ENCODE measurements around the gene RTL10. TPM values are rescaled to one million over a fixed set of nuclear protein-coding genes. Genes with fewer than 3 reads are reported as not detected.

RTL10 gene
- total RNA-seq, 1 experiment from 2014 or later: 21.5 TPM

GRCh38 chr22:19904174-19904856 lies 49.6 kb upstream of the RTL10 start (continued):
- TF ChIP-seq, protein P1, sequence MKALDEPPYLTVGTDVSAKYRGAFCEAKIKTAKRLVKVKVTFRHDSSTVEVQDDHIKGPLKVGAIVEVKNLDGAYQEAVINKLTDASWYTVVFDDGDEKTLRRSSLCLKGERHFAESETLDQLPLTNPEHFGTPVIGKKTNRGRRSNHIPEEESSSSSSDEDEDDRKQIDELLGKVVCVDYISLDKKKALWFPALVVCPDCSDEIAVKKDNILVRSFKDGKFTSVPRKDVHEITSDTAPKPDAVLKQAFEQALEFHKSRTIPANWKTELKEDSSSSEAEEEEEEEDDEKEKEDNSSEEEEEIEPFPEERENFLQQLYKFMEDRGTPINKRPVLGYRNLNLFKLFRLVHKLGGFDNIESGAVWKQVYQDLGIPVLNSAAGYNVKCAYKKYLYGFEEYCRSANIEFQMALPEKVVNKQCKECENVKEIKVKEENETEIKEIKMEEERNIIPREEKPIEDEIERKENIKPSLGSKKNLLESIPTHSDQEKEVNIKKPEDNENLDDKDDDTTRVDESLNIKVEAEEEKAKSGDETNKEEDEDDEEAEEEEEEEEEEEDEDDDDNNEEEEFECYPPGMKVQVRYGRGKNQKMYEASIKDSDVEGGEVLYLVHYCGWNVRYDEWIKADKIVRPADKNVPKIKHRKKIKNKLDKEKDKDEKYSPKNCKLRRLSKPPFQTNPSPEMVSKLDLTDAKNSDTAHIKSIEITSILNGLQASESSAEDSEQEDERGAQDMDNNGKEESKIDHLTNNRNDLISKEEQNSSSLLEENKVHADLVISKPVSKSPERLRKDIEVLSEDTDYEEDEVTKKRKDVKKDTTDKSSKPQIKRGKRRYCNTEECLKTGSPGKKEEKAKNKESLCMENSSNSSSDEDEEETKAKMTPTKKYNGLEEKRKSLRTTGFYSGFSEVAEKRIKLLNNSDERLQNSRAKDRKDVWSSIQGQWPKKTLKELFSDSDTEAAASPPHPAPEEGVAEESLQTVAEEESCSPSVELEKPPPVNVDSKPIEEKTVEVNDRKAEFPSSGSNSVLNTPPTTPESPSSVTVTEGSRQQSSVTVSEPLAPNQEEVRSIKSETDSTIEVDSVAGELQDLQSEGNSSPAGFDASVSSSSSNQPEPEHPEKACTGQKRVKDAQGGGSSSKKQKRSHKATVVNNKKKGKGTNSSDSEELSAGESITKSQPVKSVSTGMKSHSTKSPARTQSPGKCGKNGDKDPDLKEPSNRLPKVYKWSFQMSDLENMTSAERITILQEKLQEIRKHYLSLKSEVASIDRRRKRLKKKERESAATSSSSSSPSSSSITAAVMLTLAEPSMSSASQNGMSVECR (CRISPR knock-in tag; IDR thresholded peaks at IDR 0.05; ENCODE audit: borderline replicate concordance): no peak
- TF ChIP-seq, protein P2, sequence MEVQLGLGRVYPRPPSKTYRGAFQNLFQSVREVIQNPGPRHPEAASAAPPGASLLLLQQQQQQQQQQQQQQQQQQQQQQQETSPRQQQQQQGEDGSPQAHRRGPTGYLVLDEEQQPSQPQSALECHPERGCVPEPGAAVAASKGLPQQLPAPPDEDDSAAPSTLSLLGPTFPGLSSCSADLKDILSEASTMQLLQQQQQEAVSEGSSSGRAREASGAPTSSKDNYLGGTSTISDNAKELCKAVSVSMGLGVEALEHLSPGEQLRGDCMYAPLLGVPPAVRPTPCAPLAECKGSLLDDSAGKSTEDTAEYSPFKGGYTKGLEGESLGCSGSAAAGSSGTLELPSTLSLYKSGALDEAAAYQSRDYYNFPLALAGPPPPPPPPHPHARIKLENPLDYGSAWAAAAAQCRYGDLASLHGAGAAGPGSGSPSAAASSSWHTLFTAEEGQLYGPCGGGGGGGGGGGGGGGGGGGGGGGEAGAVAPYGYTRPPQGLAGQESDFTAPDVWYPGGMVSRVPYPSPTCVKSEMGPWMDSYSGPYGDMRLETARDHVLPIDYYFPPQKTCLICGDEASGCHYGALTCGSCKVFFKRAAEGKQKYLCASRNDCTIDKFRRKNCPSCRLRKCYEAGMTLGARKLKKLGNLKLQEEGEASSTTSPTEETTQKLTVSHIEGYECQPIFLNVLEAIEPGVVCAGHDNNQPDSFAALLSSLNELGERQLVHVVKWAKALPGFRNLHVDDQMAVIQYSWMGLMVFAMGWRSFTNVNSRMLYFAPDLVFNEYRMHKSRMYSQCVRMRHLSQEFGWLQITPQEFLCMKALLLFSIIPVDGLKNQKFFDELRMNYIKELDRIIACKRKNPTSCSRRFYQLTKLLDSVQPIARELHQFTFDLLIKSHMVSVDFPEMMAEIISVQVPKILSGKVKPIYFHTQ (CRISPR knock-in tag; IDR thresholded peaks at IDR 0.05): no peak
- no peak for TF ChIP-seq ESRRA (CRISPR knock-in tag; IDR thresholded peaks at IDR 0.05; ENCODE audit: borderline replicate concordance)
- TF ChIP-seq, protein P3, sequence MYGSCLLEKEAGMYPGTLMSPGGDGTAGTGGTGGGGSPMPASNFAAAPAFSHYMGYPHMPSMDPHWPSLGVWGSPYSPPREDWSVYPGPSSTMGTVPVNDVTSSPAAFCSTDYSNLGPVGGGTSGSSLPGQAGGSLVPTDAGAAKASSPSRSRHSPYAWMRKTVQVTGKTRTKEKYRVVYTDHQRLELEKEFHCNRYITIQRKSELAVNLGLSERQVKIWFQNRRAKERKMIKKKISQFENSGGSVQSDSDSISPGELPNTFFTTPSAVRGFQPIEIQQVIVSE (CRISPR knock-in tag; IDR thresholded peaks at IDR 0.05; ENCODE audit: borderline replicate concordance): no peak
- no peak for TF ChIP-seq STAT6 (CRISPR knock-in tag; conservative IDR thresholded peaks at IDR 0.05; ENCODE audit: low read depth)

DNA sequence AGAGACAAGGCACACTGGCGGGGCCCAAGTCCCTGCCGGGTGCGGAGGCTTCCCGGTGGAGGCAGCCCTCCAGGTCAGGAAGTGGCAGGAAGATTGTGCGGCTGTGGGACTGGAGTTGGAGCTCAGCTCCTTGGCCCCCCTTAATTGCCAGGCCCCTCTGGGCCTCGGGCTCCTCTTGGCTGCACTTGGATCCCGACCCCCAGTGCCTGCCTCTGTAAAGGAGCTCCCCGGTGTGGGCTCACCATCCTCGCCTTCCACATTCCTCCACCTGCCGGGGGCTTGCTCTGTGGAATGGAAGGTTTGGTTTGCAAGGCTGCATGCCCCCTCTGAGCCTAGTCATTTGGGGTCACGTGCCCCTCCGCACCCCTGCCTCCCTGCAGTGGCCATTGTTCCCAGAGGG lies 48.8 kb upstream of the RTL10 start:
- ATAC-seq (peak; percentile 17), DNase-seq (ENCODE audit: low spot score) (no peak)
- Mint-ChIP-seq H3K4me1 (peaks cover 11% of the 10 kb centered on the region), H3K9me3 (no peaks in the 10 kb centered on the region), H3K4me3 (no peak overlapping the region), H3K27ac (no peak overlapping the region), H3K36me3 (no peaks in the 10 kb centered on the region), H3K27me3 (ENCODE audit: low read depth) (no peaks in the 10 kb centered on the region; the same call in 1 of the 2 replicates)
- POLR2A ChIA-PET: no interaction called here
- CTCF ChIA-PET: interaction anchor here (0.9 to 6.3 kb wide), 11 partner anchors 10 to 224 kb away, joined by 3 to 56 read pairs (median 4); no protein-coding TSS in a partner anchor
- TF ChIP-seq ZNF263 (CRISPR knock-in tag; IDR thresholded peaks at IDR 0.05; ENCODE audit: low read depth): no peak
- no peak for TF ChIP-seq EMX1 (CRISPR knock-in tag; IDR thresholded peaks at IDR 0.05)
- no peak for TF ChIP-seq ZMAT4 (CRISPR knock-in tag; IDR thresholded peaks at IDR 0.05)
- no peak for TF ChIP-seq PRDM15 (CRISPR knock-in tag; IDR thresholded peaks at IDR 0.05)
- TF ChIP-seq ATF3 (CRISPR knock-in tag; conservative IDR thresholded peaks at IDR 0.05): no peak
- no peak for TF ChIP-seq HMGXB4 (CRISPR knock-in tag; IDR thresholded peaks at IDR 0.05)
- no peak for TF ChIP-seq ZNF121 (CRISPR knock-in tag; IDR thresholded peaks at IDR 0.05)
- TF ChIP-seq, protein P4, sequence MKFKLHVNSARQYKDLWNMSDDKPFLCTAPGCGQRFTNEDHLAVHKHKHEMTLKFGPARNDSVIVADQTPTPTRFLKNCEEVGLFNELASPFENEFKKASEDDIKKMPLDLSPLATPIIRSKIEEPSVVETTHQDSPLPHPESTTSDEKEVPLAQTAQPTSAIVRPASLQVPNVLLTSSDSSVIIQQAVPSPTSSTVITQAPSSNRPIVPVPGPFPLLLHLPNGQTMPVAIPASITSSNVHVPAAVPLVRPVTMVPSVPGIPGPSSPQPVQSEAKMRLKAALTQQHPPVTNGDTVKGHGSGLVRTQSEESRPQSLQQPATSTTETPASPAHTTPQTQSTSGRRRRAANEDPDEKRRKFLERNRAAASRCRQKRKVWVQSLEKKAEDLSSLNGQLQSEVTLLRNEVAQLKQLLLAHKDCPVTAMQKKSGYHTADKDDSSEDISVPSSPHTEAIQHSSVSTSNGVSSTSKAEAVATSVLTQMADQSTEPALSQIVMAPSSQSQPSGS (CRISPR knock-in tag; IDR thresholded peaks at IDR 0.05; ENCODE audit: borderline replicate concordance, low read depth): no peak
- no peak for TF ChIP-seq KAT7 (CRISPR knock-in tag; IDR thresholded peaks at IDR 0.05; ENCODE audit: borderline replicate concordance)
- no peak for TF ChIP-seq SMAD3 (CRISPR knock-in tag; IDR thresholded peaks at IDR 0.05; ENCODE audit: borderline replicate concordance)
